GM19324 (cell line): Measurements from ENCODE around the gene TEX261.

Source experiments
- ATAC-seq: cut with Tn5 transposase; IDR thresholded peaks from one replicate; pipeline ENCODE4 v1.9.1; 2021; ENCODE audit warnings: mild to moderate bottlenecking, moderate library complexity; ENCODE audit not compliant: unreplicated experiment, low FRiP score

TEX261 gene

GRCh38 chr2:70939001-70939838 lies 55.5 kb downstream of the TEX261 start:
- ATAC-seq, result no peak

GRCh38 chr2:70938586-70938950 lies 56.1 kb downstream of the TEX261 start:
- ATAC-seq, result no peak

DNA sequence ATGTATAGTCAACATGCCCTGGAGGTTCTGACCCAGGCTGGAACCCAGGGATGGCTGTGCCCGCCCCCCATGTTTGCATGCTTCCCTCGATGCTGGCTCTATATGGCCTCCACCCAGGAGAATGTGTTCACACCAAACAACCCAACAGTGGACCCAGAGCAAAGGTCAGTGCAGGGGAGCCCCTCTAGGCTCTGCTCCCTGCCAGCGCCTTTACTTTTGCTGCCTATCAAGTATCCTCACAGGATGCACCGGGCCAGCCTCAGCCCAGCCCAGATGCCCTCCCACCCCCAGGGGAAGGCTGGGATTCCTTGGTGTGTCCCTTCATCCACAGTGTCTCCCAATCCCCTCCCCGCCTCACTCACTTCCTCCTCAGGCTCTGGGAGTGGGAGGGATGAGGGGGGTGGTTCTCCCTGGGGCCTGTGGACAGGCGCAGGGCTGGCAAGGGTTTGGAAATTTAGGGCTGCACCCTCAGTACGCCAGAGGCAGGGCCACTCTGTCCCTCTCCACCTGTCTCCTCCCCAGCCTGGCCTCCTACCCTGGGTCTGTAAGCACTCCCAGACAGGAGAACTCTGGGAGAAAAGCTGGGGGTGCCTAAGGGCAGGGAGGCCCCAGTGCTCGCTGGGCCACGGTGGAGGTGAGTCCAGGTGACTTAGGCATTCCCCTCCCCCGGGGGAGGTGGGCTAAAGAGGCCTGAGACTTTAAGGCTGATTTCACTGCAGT lies 56.6 kb downstream of the TEX261 start:
- no peak for ATAC-seq

DNA sequence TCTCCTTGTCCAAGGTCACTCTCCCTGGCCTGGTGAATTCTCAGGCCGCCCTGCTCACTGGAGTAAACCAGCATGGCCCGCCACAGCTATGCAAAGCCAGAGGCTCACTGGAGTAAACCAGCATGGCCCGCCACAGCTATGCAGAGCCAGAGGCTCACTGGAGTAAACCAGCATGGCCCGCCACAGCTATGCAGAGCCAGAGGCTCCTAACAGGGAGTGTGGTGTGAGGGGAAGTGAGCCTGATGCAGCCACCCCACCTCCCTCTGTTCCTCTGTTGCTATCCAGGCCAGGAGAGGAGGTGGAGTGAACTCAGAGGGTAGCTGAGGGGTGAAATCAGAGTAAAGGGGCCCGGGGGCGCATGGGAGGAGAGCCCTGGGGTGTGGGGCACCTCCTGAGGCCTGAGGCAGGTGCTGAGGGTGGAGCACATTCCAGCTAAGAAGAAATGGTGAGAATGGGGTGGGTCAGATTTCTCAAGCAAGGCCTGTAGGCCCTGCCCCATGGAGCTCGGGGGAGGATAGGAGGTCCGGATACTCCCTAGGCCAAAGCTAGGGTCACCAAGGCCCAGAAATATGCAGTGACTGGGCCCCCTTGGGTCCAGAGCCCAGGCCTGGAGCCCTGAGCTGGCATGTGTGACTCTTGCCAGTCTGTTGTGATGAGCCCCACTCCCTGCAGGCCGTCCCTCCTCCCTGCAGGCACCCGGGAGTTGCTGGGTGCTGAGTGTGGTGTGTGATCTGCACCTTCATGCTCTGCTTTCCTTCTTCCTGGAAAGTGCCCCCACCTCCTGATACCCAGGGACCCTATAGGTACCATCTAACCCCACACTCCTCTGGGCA lies 57.5 kb downstream of the TEX261 start:
- ATAC-seq, result no peak

DNA sequence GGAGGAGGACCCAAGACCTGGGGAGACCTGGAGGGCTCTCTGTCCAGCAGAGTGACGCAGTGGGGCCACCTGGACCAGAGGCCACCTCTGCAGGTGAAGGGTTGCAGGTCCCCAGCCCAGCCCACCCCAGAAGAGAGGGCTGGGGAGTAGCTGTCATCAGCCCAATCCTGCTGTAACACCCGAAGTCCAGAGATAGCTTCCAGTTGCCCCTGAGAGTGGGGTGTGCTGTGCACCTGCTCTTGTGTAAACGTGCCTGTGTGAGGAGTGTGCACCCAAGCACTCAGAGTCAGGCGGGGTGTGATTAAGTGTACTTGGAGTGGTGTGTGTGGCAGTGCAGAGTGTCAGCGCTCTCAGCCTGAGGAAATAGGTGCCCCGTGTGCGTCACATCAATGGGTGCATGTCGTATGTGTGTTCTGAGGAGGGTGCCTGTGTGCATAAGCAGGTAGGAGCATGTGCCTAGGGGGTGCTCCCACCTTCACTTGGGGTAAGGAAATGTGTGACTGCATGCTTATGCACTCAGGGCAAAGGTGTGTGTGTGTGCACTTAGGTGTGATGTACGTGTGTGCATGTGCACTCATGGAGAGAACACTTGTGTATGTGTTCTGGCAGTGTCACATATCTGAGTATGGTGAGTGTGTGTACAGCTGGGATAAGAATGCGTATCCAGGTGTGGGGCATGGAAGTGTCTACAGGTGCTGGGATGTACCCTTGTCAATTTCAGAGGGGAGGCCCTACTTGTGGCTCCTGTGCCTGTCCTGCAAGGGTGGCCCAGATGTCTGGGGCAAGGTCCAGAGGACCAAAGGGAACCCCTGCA lies 58.3 kb downstream of the TEX261 start:
- no peak for ATAC-seq
